Parathyroid adenoma (tissue), 2 donors: ENCODE data around the gene ZNHIT1.
A peak's percentile ranks its signal among the peaks of the same experiment; 100 is the strongest.
"Not testable (repeated sequence)": the region's sequence is repeated elsewhere in the genome, so short reads cannot be mapped to it uniquely, and the experiment has no call there.

Source experiments
- H2AFZ ChIP-seq: fragments of 300-600 bp; sonication (generic); one replicate; pipeline ENCODE4 v1.7.0; 2017; ENCODE audit warnings: antibody characterized with exemption, mild to moderate bottlenecking
- H3K27ac ChIP-seq: fragments of 300-600 bp; sonication (generic); one replicate; pipeline ENCODE4 v1.7.0; 2017
- H3K27me3 ChIP-seq: fragments of 300-600 bp; sonication (generic); one replicate; pipeline ENCODE4 v1.7.0; 2017; ENCODE audit warnings: low read length; ENCODE audit not compliant: control insufficient read depth, insufficient read depth
- H3K36me3 ChIP-seq: fragments of 300-600 bp; sonication (generic); one replicate; pipeline ENCODE4 v1.7.0; 2017; ENCODE audit warnings: low read length; ENCODE audit not compliant: control insufficient read depth, insufficient read depth
- H3K4me1 ChIP-seq: fragments of 300-600 bp; sonication (generic); one replicate; pipeline ENCODE4 v1.7.0; 2017; ENCODE audit warnings: control low read depth
- H3K4me2 ChIP-seq: fragments of 300-600 bp; sonication (generic); one replicate; pipeline ENCODE4 v1.7.0; 2017; ENCODE audit warnings: low read length
- H3K4me3 ChIP-seq: fragments of 300-600 bp; sonication (generic); one replicate; pipeline ENCODE4 v1.7.0; 2017; ENCODE audit warnings: low read depth, low read length
- H3K79me2 ChIP-seq: fragments of 300-600 bp; sonication (generic); one replicate; pipeline ENCODE4 v1.7.0; 2017; ENCODE audit warnings: control low read depth
- H3K9ac ChIP-seq: fragments of 300-600 bp; sonication (generic); one replicate; pipeline ENCODE4 v1.7.0; 2017; ENCODE audit warnings: mild to moderate bottlenecking
- H3K9me3 ChIP-seq: fragments of 300-600 bp; sonication (generic); one replicate; pipeline ENCODE4 v1.7.0; 2017; ENCODE audit warnings: low read length; ENCODE audit not compliant: control insufficient read depth
- TF ChIP-seq, protein P1 (sequence below): fragments of 300-600 bp; sonication (generic); IDR thresholded peaks from one replicate; pipeline ENCODE4 v1.7.0; 2017; ENCODE audit warnings: antibody characterized with exemption, mild to moderate bottlenecking
- donor health status: primary hyperparathyroidism.

Gene ZNHIT1

DNA sequence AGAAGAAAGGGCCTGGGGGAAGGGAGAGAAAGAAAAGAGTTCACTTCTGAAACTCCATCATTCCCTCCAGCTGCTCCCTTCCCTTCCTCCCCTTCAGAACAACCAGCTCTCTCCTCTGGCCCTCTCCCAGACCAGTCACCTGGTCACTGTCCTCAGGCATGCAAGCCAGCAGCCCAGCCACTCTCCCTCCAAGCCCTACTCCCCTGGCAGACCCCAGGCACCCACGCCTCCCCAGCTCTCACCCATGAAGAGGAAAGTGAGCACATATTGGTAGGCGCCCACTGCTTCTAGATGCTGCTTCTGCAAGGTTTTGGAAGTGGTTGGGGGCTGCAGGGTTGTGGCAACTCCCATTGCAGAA, 17.5 kb upstream of the ZNHIT1 start:
- H3K4me3 ChIP-seq, result no peak overlapping the region
- no peaks in the 10 kb centered on the region for H3K36me3 ChIP-seq
- H3K27ac ChIP-seq, result no peak overlapping the region
- H3K9me3 ChIP-seq, result no peaks in the 10 kb centered on the region
- H3K27me3 ChIP-seq, result no peaks in the 10 kb centered on the region
- TF ChIP-seq, protein P1, sequence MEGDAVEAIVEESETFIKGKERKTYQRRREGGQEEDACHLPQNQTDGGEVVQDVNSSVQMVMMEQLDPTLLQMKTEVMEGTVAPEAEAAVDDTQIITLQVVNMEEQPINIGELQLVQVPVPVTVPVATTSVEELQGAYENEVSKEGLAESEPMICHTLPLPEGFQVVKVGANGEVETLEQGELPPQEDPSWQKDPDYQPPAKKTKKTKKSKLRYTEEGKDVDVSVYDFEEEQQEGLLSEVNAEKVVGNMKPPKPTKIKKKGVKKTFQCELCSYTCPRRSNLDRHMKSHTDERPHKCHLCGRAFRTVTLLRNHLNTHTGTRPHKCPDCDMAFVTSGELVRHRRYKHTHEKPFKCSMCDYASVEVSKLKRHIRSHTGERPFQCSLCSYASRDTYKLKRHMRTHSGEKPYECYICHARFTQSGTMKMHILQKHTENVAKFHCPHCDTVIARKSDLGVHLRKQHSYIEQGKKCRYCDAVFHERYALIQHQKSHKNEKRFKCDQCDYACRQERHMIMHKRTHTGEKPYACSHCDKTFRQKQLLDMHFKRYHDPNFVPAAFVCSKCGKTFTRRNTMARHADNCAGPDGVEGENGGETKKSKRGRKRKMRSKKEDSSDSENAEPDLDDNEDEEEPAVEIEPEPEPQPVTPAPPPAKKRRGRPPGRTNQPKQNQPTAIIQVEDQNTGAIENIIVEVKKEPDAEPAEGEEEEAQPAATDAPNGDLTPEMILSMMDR, result no peak
- no peaks in the 10 kb centered on the region for H3K4me1 ChIP-seq
- no peak overlapping the region for H3K9ac ChIP-seq
- no peak overlapping the region for H3K4me2 ChIP-seq
- no peak overlapping the region for H2AFZ ChIP-seq
- H3K79me2 ChIP-seq, result no peaks in the 10 kb centered on the region

DNA sequence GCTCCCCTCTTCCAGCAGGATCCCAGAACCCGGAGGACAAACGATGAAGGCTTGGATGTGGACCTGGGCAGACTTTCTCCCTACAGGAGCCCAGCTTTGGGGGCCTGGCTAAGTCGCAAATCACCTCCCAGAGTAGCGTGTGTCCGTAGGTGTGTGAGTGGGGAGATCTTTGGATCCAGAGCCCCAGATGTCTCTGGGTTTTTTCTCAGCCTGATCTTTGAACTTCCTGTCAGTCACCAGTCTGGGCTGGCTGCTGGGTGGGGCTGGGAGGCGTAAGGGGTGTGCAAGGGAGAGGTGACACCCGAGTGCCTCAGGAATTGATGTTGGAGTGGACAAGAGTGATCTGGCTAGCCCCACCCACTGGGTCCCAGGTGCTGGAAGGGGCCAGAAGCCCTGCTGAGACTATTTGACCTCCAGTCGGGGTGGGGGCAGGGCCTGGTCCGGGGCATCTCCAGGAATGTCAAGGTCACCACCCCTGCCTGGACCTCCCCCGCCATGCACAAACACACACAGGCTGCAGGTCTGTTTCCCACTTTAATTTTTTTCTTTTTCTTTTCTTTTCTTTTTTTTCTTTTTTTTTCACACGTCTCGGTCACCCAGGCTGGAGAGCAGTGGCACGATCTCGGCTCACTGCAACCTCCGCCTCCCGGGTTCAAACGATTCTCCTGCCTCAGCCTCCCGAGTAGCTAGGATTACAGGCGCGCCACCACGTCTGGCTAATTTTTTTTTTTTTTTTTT, 16.9 kb upstream of the ZNHIT1 start, which contains the start of gene MOGAT3:
Gene MOGAT3 (minus strand): TSS at position 175 of the 738 bp plus-strand sequence. CDS start 182 bp downstream, outside the sequence.
- Histone ChIP-seq H3K4me3 (no peak within 1 kb of the TSS), H3K4me1 (no peaks in the 10 kb centered on the region), H2AFZ (peak within 1 kb of the TSS; percentile 65), H3K79me2 (no peaks in the 10 kb centered on the region), H3K4me2 (peak within 1 kb of the TSS; percentile 31), H3K9ac (no peak within 1 kb of the TSS), H3K27me3 (no peaks in the 10 kb centered on the region), H3K36me3 (no peaks in the 10 kb centered on the region), H3K27ac (no peak within 1 kb of the TSS), H3K9me3 (no peaks in the 10 kb centered on the region)
- TF ChIP-seq, protein P1, result no peak

DNA sequence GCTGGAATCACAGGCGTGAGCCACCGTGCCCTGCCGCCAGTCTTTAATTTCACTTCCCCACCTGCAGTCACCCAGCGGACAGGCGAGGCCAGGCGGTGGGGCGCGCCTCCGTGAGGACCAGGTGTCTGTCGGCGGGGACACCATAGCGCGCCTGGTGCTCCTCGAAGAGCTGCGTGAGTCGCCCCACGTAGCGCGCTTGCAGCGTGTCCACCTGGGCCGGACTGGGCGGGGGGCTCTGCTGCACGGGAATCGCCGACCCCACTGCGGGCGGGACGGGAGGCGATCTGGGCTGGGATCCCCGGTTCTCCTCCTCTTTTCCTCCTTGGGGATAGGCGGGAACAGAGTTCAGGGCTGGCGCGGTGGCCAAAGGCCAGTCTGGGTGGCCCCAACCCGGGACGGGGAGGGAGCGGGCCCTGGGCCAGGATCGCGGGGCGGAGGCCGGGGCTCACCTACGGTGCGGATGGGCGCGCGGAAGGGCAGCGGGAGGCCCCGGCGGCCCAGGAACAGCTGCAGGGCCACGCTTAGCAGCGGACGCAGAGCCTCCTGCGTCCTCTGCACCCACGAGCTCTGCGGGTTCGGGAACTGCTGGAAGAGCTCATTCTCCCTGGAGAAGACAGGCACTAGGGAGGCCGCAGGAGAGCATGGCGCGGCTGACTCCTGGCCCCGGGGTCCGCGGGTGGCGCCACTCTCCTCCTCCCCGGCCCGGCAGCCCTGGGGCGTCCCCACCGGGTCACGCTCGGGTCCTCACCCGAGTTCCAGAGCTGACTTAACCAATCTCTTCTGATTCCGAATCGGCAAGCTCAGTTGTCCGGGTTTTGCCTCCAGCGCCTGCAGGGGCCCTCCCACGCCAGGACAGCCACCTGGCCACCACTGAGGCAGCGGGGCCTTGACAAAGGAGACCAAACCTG, 16.0 kb upstream of the ZNHIT1 start:
- no peaks in the 10 kb centered on the region for H3K27me3 ChIP-seq

DNA sequence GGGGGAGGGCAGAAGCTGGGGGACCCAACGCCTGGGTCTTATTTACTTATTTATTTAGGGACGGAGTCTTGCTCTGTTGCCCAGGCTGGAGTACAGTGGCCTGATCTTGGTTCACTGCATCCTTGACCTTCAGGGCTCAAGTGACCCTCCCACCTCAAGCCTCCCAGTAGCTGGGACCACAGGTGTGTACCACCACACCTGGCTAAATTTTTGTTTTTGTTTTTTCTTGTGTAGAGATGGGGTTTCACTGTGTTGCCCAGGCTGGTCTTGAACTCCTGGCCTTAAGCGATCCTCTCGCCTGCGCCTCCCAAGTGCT, 15.4 kb upstream of the ZNHIT1 start:
- no peak overlapping the region for H2AFZ ChIP-seq
- no peaks in the 10 kb centered on the region for H3K36me3 ChIP-seq
- no peaks in the 10 kb centered on the region for H3K27me3 ChIP-seq
- H3K4me2 ChIP-seq, result no peak overlapping the region
- no peak overlapping the region for H3K4me3 ChIP-seq
- TF ChIP-seq, protein P1, result no peak
- no peaks in the 10 kb centered on the region for H3K9me3 ChIP-seq
- H3K27ac ChIP-seq, result no peak overlapping the region
- H3K79me2 ChIP-seq, result no peaks in the 10 kb centered on the region
- no peak overlapping the region for H3K9ac ChIP-seq
- no peaks in the 10 kb centered on the region for H3K4me1 ChIP-seq

More for the DNA sequence above, 16.0 kb upstream of the ZNHIT1 start:
- Histone ChIP-seq H3K9ac (no peak overlapping the region), H3K27ac (no peak overlapping the region), H3K36me3 (no peaks in the 10 kb centered on the region), H3K4me1 (no peaks in the 10 kb centered on the region), H3K9me3 (no peaks in the 10 kb centered on the region), H3K4me2 (peak overlapping the region; percentile 31), H2AFZ (peak overlapping the region; percentile 65), H3K79me2 (no peaks in the 10 kb centered on the region), H3K4me3 (no peak overlapping the region)
- TF ChIP-seq, protein P1, result no peak

DNA sequence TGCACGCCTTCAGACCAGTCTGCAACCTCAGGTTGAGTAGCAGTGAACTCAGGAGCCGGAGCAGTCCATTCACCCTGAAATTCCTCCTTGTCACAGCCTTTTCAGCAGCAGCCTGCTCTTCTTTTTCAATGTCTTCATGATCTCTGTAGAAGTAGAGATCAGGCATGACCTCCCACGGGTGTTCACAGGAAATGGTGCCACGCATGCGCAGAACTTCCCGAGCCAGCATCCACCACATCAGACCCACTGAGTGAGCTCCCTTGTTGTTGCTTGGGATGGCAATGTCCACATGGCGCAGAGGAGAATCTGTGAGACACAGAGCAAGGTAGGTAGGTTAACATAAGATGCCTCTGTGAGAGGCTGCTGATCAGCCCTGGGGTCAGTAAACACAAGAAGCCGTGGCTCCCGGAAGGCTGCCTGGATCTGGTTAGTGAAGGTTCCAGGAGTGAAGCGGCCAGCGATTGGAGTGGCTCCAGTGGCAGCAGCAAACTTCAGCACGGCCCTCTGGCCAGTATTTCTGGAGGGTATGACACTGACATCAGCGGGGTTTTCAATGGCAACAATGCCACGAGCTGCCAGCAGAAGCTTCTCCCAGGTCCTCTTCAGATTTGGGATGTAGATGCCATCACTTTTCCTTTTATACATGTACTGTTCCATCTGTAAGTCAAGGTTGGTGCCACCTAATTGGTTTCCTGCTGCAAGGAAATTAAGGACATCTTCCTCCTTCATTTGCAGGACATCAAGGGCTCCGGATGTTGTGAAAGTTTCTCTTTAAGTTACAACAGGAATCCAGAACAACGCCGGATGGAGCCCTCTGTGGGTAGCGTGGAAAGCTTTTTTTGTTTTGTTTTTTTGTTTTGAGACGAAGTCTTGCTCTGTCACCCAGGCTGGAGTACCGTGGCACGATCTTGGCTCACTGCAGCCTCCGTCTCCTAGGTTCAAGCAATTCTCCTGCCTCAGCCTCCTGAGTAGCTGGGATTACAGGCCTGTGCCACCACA, 13.9 kb upstream of the ZNHIT1 start:
- H3K27me3 ChIP-seq, H2AFZ ChIP-seq, H3K9me3 ChIP-seq, H3K79me2 ChIP-seq, H3K27ac ChIP-seq, H3K9ac ChIP-seq, H3K36me3 ChIP-seq, H3K4me2 ChIP-seq, H3K4me1 ChIP-seq, H3K4me3 ChIP-seq: not testable (repeated sequence)
